Hepatocyte (in vitro differentiated cells): ENCODE results near the gene RNU4-1. TPM values are rescaled to one million over a fixed set of nuclear protein-coding genes. Genes with fewer than 3 reads are reported as not detected.

Experiments
- DNase-seq: peaks from one replicate; pipeline ENCODE4 v3.0.0-alpha.2; 2016; ENCODE audit warnings: low spot score
- H2AFZ ChIP-seq: fragments of 200-600 bp; sonication (generic); 2 replicates; pipeline ENCODE4 v1.6.0; 2016; ENCODE audit warnings: antibody characterized with exemption, mild to moderate bottlenecking
- H3K27ac ChIP-seq: fragments of 200-600 bp; sonication (generic); 2 replicates; pipeline ENCODE4 v1.5.1; 2016; ENCODE audit warnings: mild to moderate bottlenecking
- H3K27me3 ChIP-seq: fragments of 200-600 bp; sonication (generic); 2 replicates; pipeline ENCODE4 v1.6.1; 2016
- H3K36me3 ChIP-seq: fragments of 200-600 bp; sonication (generic); replicated peaks from 2 replicates; pipeline ENCODE4 v1.5.1; 2016; ENCODE audit warnings: low read depth; ENCODE audit not compliant: insufficient read depth
- H3K4me1 ChIP-seq: fragments of 200-600 bp; sonication (generic); 2 replicates; pipeline ENCODE4 v1.5.1; 2016; ENCODE audit warnings: mild to moderate bottlenecking, moderate library complexity; ENCODE audit not compliant: insufficient read depth
- H3K4me2 ChIP-seq: fragments of 200-600 bp; sonication (generic); 2 replicates; pipeline ENCODE4 v1.6.0; 2016
- H3K4me3 ChIP-seq: fragments of 200-600 bp; sonication (generic); 2 replicates; pipeline ENCODE4 v1.5.1; 2016; ENCODE audit warnings: mild to moderate bottlenecking
- H3K79me2 ChIP-seq: fragments of 200-600 bp; sonication (generic); 2 replicates; pipeline ENCODE4 v1.6.0; 2017; ENCODE audit warnings: mild to moderate bottlenecking
- H3K9me2 ChIP-seq: fragments of 200-600 bp; sonication (generic); replicated peaks from 2 replicates; pipeline ENCODE4 v1.6.0; 2017; ENCODE audit warnings: mild to moderate bottlenecking; ENCODE audit not compliant: insufficient read depth
- H3K9me3 ChIP-seq: fragments of 200-600 bp; sonication (generic); 2 replicates; pipeline ENCODE4 v1.5.1; 2016; ENCODE audit warnings: low read depth, mild to moderate bottlenecking
- H4K20me1 ChIP-seq: fragments of 200-600 bp; sonication (generic); 2 replicates; pipeline ENCODE4 v1.6.0; 2016; ENCODE audit warnings: mild to moderate bottlenecking; ENCODE audit not compliant: insufficient read depth, poor library complexity, severe bottlenecking
- EZH2 ChIP-seq: fragments of 200-600 bp; sonication (generic); IDR thresholded peaks from 2 replicates; pipeline ENCODE4 v1.6.1; 2016; ENCODE audit warnings: antibody characterized with exemption, mild to moderate bottlenecking, borderline replicate concordance
- EZH2phosphoT487 ChIP-seq: fragments of 200-600 bp; sonication (generic); IDR thresholded peaks from one replicate; pipeline ENCODE4 v1.6.1; 2018; ENCODE audit warnings: antibody characterized with exemption, mild to moderate bottlenecking, low read depth, moderate library complexity; ENCODE audit not compliant: unreplicated experiment, severe bottlenecking
- WGBS: methylation state at CpG from one replicate; pipeline ENCODE4 v1.1.6; 2016; ENCODE audit warnings: low lambda C conversion rate; ENCODE audit errors: missing lambda C conversion rate; 5-methylcytosine and 5-hydroxymethylcytosine counted together
- polyA plus RNA-seq: library from polyadenylated mRNA; unstranded; fragments of >200 nt; fragmentation: Nextera tagmentation; extraction: Ambion mirVana; gene quantifications from 2 replicates; pipeline ENCODE4 v1.2.1, GENCODE V29; 2016
- total RNA-seq: library from RNA; depleted of rRNA; stranded (reverse); fragments of >200 nt; gene quantifications from 2 replicates; pipeline ENCODE4 v1.2.3, GENCODE V29; 2014
- TF ChIP-seq, protein P1 (sequence below): fragments of 200-600 bp; sonication (generic); IDR thresholded peaks from 2 replicates; pipeline ENCODE4 v1.5.1; 2016; ENCODE audit warnings: antibody characterized with exemption, mild to moderate bottlenecking; ENCODE audit not compliant: poor library complexity

The RNU4-1 gene
- total and polyA plus RNA-seq, 2 experiments from 2014 or later, result under 0.01 TPM; not detected in 1

- Histone ChIP-seq H3K79me2 (no peaks in the 10 kb centered on the region), H3K9me3 (no peaks in the 10 kb centered on the region), H3K4me3 (no peak overlapping the region), H3K4me1 (no peaks in the 10 kb centered on the region), H2AFZ (no peak overlapping the region), H3K4me2 (no peak overlapping the region), H3K9me2 (no peaks in the 10 kb centered on the region), H4K20me1 (no peaks in the 10 kb centered on the region), H3K27ac (no peak overlapping the region), H3K27me3 (no peaks in the 10 kb centered on the region), H3K36me3 (no peaks in the 10 kb centered on the region)
- TF ChIP-seq EZH2, result no peak
- TF ChIP-seq EZH2phosphoT487, result no peak
- TF ChIP-seq, protein P1, sequence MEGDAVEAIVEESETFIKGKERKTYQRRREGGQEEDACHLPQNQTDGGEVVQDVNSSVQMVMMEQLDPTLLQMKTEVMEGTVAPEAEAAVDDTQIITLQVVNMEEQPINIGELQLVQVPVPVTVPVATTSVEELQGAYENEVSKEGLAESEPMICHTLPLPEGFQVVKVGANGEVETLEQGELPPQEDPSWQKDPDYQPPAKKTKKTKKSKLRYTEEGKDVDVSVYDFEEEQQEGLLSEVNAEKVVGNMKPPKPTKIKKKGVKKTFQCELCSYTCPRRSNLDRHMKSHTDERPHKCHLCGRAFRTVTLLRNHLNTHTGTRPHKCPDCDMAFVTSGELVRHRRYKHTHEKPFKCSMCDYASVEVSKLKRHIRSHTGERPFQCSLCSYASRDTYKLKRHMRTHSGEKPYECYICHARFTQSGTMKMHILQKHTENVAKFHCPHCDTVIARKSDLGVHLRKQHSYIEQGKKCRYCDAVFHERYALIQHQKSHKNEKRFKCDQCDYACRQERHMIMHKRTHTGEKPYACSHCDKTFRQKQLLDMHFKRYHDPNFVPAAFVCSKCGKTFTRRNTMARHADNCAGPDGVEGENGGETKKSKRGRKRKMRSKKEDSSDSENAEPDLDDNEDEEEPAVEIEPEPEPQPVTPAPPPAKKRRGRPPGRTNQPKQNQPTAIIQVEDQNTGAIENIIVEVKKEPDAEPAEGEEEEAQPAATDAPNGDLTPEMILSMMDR, result no peak
- no peak for DNase-seq
- 89% methylated on average over 11 of the region's 12 CpGs for WGBS
Measured at GRCh38 chr12:120287491-120287890, 5.5 kb downstream of the RNU4-1 start.

- Histone ChIP-seq H3K9me2 (no peaks in the 10 kb centered on the region), H3K9me3 (no peaks in the 10 kb centered on the region), H3K79me2 (no peaks in the 10 kb centered on the region), H3K36me3 (no peaks in the 10 kb centered on the region), H3K27me3 (no peaks in the 10 kb centered on the region), H4K20me1 (no peaks in the 10 kb centered on the region), H3K4me1 (no peaks in the 10 kb centered on the region), H3K27ac (no peak overlapping the region), H3K4me2 (no peak overlapping the region), H2AFZ (no peak overlapping the region), H3K4me3 (no peak overlapping the region)
- 64% methylated on average over 7 of the region's 7 CpGs for WGBS
- DNase-seq, result no peak
- TF ChIP-seq EZH2 (no peak), EZH2phosphoT487 (no peak)
- TF ChIP-seq, protein P1, result no peak
Measured at GRCh38 chr12:120286768-120287490, 6.1 kb downstream of the RNU4-1 start.

DNA sequence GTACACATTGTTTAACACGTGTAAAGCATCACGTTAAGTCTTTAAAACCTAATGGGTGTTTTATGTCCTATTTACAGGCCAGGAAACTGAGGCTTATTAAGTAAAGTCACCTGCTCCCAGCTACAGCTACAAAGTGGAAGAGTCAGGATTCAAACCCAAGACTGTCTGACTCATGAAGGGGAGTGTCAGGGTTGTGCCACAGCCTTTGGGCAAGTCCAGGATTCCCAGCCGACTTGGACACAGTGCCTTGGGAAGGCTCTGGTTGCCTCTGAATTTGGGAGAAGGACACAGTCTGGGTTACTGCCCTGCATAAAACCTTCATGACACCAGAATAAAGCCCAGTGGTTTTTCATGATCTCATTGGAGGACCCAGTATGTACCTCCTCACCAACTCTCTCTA lies 8.7 kb downstream of the RNU4-1 start:
- Histone ChIP-seq H3K9me2 (no peaks in the 10 kb centered on the region), H2AFZ (no peak overlapping the region), H3K27me3 (no peaks in the 10 kb centered on the region), H4K20me1 (no peaks in the 10 kb centered on the region), H3K79me2 (no peaks in the 10 kb centered on the region), H3K9me3 (no peaks in the 10 kb centered on the region), H3K36me3 (no peaks in the 10 kb centered on the region), H3K27ac (no peak overlapping the region), H3K4me3 (no peak overlapping the region), H3K4me1 (no peaks in the 10 kb centered on the region), H3K4me2 (no peak overlapping the region)
- no peak for DNase-seq
- TF ChIP-seq EZH2 (no peak), EZH2phosphoT487 (no peak)
- TF ChIP-seq, protein P1, result no peak
- 83% methylated on average over 3 of the region's 3 CpGs for WGBS
